Measurements from ENCODE around the gene LCE1D. TPM values are rescaled to one million over a fixed set of nuclear protein-coding genes. Genes with fewer than 3 reads are reported as not detected.

Gene LCE1D
- total RNA-seq, 1 experiment from 2014 or later = not detected

DNA sequence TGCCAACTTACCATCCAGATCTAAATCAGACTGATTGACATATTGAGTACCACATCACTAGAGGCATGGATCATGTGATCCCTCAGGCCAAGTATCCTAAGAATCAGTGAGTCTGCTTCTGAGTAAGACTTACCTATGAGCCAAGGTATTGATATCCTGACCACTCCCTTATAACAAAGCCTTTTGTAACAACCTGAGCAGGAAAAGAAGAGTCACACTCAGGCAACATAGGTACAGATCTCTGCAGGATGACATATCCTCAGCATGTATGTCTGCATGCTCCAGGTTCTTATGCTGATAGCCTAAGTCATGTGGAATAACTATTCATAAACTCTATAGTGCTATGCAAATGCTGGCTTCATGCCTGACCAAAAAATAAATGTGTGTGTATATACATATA, 28.4 kb downstream of the LCE1D start:
- Histone ChIP-seq H3K79me2 (ENCODE audit: insufficient read depth, low read length) (no peaks in the 10 kb centered on the region), H3K56ac (ENCODE audit: insufficient read length, low read depth, low read length) (no peak overlapping the region), H3K4ac (ENCODE audit: low read depth, low read length) (no peak overlapping the region), H3K9ac (ENCODE audit: extremely low read depth, insufficient read length, low read length) (no peak overlapping the region), H3K4me2 (ENCODE audit: insufficient read depth, insufficient read length, low read length) (no peak overlapping the region), H2BK120ac (ENCODE audit: low read depth, low read length, poor library complexity, severe bottlenecking) (no peak overlapping the region), H3K9me3 (ENCODE audit: control insufficient read depth, low read depth, low read length) (peaks cover 53% of the 10 kb centered on the region), H3T11ph (ENCODE audit: low read length) (no peak overlapping the region), H2AK5ac (ENCODE audit: insufficient read length, low read length) (no peak overlapping the region), H4K91ac (ENCODE audit: insufficient read length, low read depth, low read length) (no peak overlapping the region), H4K8ac (replicated peaks; ENCODE audit: insufficient read length, low read depth, low read length) (no peak overlapping the region), H3K18ac (ENCODE audit: insufficient read length, low read depth, low read length) (no peak overlapping the region), H3K23me2 (ENCODE audit: insufficient read length, low read depth, low read length, poor library complexity, severe bottlenecking) (no peaks in the 10 kb centered on the region), H4K20me1 (ENCODE audit: control insufficient read depth, insufficient read depth, insufficient read length) (no peaks in the 10 kb centered on the region), H3K14ac (ENCODE audit: insufficient read depth, low read length) (no peak overlapping the region), H2AFZ (ENCODE audit: low read length) (no peak overlapping the region), H2BK5ac (ENCODE audit: insufficient read length, low read length) (no peak overlapping the region), H2BK20ac (ENCODE audit: low read depth, low read length, poor library complexity, severe bottlenecking) (no peak overlapping the region), H2BK15ac (ENCODE audit: low read depth, low read length) (no peak overlapping the region), H2BK12ac (ENCODE audit: insufficient read length, low read depth, low read length) (no peak overlapping the region), H3K27me3 (ENCODE audit: insufficient read depth, low read length) (no peaks in the 10 kb centered on the region), H4K5ac (ENCODE audit: insufficient read length, low read depth, low read length) (no peak overlapping the region), H3K4me1 (ENCODE audit: insufficient read depth, low read length) (no peaks in the 10 kb centered on the region), H3K79me1 (ENCODE audit: insufficient read depth, low read depth, low read length, poor library complexity, severe bottlenecking) (no peaks in the 10 kb centered on the region), H3K27ac (ENCODE audit: insufficient read length, low read depth, low read length) (no peak overlapping the region), H3K23ac (ENCODE audit: insufficient read length, low read depth, low read length) (no peak overlapping the region)
- Mint-ChIP-seq H3K36me3 (ENCODE audit: insufficient read depth in 1 of 3, low read depth in 3 of 3) (peaks cover 3 to 21% (median 4%) of the 10 kb centered on the region in 3 experiments; a peak in 5 of 7 replicates), H3K9me3 (peaks cover 72 to 78% of the 10 kb centered on the region in 2 experiments), H3K4me3 (no peak overlapping the region), H3K27ac (no peak overlapping the region), H3K4me1 (no peaks in the 10 kb centered on the region), H3K27me3 (ENCODE audit: low read depth) (peaks cover 3% of the 10 kb centered on the region)
- TF ChIP-seq, protein P1, sequence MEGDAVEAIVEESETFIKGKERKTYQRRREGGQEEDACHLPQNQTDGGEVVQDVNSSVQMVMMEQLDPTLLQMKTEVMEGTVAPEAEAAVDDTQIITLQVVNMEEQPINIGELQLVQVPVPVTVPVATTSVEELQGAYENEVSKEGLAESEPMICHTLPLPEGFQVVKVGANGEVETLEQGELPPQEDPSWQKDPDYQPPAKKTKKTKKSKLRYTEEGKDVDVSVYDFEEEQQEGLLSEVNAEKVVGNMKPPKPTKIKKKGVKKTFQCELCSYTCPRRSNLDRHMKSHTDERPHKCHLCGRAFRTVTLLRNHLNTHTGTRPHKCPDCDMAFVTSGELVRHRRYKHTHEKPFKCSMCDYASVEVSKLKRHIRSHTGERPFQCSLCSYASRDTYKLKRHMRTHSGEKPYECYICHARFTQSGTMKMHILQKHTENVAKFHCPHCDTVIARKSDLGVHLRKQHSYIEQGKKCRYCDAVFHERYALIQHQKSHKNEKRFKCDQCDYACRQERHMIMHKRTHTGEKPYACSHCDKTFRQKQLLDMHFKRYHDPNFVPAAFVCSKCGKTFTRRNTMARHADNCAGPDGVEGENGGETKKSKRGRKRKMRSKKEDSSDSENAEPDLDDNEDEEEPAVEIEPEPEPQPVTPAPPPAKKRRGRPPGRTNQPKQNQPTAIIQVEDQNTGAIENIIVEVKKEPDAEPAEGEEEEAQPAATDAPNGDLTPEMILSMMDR (conservative IDR thresholded peaks at IDR 0.05) = no peak
- DNase-seq = no peak
